NCI-H2171 (cell line): ENCODE measurements around the gene RPS3.

Experiments
- DNase-seq: peaks from one replicate; lab custom pipeline; 2025; lab: John Stamatoyannopoulos, UW

Gene RPS3

DNA sequence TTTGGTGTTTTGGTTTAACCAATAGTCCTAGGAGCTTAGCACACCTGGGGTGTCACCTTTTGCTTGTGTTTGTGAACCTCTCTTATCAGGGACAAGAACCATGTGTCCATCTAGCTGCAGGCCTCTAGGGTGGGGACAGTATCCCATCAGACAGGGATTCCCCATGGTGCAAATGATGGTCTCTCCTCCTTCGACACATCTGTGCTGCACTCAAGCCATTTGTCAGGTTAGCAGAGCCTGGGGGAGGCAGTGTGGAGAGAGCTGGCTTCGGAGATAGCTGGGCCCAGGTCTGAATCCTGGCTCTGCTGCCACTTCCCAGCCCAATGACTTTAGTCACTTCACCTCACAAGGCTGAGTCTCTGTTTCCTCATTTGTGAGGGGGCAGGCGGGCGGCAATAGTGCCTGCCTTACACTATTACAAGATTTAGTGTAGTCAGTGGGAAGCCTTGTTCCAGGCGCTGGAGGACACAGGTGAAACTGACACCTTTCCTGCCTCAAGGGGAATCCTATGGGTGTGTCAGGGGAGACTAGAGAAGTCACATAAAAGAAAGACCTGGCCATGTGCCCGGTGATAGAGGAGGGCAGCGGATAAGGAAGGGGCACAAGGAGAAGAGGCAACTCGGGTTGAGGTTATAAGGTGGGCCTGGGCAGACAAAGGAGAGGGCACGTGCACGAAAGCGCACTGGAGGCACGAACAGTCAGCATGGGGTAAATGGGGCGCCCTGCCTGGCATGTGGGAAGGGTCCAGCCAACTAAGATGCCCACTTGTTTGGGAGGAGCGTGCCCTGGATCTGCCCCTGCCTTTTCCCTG lies 21.1 kb downstream of the RPS3 start:
- DNase-seq = no peak

DNA sequence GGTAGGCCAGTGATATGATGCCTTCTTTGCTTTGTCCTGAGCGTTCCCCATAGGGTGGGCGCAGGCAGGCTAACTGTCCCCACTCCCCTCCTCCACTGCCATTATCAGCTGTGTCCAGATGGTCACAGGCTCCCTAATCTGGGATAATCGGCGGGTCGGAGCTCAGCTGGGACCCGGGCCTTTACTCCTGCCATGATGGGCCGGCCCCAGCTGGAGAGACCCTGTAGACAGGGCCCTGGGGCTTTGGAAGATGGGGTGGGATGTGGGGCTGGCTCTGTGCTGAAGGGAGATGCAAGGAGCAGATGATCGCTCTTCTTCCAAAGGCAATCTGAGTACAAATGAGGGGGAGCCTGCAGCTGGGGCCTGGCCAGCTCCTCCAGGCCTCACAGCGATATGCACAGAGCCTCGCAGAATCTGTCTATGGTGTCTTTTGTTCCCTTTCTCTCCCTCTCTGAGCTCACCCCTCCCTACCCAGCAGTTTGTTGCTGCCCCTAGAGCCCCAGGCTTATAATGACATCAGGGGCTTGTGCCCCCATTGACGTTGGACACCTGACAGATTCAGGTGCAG lies 21.8 kb downstream of the RPS3 start:
- DNase-seq = no peak

DNA sequence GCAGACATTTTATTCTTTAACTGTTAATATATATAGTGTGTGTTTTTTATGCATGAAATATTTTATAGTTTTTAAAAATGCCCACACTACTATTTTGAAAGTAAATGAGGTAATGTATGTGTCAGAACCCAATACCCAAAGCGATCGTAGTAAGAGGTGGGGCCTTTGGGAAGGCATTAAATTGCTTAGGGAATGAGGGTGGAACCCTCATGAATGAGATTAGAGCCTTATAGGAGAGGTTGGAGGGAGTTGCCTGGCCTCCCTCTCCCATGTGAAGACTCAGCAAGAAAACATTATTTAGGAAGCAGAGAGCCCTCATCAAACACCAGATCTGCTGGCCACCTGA lies 22.6 kb downstream of the RPS3 start:
- DNase-seq = no peak

DNA sequence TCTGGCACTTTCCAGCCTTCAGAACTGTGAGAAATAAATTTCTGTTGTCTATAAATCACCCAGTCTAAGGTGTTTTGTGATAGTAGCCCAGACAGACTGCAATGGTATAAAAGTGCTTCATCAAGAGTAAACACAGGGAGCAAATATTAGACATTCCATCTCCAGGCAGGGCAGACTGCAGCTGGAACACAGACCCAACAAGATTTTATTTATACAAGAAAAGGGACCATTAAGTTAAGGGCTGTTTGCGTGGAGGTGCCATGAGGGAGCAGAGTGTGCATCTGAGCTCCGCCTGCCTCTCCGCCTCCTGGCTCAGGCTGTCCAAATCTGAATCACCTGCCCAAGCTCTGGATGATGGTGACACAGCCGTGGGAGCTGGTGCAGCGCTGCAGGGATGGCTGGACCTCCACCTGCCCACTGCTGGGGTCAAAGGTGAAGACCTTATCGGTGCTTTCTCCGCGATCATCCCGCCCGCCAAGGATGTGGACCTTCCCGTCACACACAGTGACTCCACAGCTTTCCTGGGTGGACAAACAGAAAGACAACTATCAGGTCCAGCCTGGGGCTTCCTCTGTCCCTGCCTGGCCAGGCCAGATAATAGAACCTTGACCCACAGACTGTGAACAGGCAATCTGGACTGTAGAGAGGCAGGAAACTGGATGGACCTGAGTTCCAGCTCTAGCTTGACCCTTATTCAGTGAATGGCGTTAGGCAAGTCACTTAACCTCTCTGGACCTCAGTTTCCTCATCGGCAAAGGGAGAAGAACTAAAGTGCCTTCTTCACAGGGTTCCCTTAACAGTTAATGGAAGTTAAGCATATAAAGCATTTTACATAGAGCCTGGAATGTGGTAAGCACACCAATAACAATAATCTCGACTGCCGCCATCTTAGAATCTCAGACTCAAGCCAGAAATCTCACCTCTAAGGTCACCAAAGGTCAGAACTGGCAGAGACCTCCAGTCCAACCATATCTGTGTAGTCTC lies 23.2 kb downstream of the RPS3 start:
- no peak for DNase-seq

DNA sequence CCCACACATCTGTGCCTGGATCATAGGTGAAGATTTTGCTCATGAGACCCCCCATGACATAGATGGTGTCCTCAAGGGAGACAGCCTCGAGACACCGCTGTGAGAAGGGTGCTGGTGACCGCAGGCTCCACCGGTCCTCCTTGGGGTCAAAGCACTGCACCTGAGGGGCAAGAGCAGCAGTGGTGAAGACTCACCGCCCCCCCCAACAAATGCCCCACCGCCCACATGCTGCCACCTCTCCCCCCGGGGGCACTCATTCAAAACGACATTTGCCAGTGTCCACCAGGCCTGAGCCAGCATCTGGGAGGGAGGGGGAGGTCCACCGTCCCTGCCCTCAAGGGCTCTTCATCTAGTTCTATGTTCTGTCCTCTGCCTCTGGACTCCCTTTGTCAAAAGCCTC lies 24.4 kb downstream of the RPS3 start:
- no peak for DNase-seq

DNA sequence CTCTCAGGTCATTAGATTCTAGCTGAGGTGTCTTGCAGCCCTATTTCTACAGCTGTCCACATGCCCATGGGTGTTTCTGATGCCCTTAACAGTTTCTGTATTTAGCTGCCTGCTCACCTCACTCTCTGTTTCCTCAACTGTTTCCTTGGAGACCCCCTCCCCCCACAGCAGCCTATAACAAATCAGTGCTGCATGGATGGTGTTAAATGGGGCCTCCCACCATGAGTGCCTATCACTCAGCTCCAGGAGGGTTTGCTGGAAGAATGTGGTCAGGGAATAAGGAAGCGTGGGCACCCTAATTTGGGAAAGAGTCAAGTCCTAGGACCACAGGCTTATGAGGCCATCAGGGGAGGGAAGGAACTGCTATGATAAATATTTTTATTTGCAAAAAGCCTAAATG lies 25.1 kb downstream of the RPS3 start:
- DNase-seq = no peak

DNA sequence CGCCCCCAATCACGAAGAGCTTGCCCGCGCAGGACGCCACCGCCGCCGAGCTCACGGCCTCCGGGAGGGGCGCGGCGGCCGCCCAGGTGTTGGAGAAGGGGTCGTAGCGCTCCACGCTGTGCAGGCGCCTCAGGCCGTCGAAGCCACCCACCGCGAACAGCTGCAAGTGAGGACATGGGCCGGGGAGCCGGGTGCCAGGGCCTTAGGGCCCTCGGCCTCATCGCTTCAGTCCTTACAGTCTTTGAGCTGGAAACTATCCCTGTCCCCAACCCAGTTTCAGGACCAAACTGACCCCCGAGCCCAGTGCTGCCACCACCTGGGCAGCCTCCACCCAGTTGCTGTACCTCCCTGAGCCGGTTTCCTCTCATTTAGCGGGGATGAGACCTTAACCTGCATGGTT lies 26.1 kb downstream of the RPS3 start:
- DNase-seq = no peak

DNA sequence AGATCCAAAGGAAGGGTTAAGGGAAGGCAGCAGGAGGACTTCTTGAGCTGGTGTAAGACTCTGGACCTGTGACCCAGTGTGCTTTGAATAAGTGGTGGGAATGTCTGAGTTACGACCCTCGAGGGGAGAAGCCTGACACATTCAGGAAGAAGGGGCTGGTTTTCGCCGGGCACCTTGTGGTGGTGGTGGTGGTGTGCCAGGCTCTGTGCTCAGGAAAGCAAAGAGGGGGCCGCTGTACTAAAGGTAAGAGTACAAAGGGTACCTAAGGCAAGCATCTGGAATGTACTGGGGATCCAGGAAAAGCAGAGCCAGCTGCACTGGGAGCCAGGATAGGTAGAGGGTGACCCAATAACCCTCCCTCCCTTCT lies 27.4 kb downstream of the RPS3 start:
- no peak for DNase-seq

DNA sequence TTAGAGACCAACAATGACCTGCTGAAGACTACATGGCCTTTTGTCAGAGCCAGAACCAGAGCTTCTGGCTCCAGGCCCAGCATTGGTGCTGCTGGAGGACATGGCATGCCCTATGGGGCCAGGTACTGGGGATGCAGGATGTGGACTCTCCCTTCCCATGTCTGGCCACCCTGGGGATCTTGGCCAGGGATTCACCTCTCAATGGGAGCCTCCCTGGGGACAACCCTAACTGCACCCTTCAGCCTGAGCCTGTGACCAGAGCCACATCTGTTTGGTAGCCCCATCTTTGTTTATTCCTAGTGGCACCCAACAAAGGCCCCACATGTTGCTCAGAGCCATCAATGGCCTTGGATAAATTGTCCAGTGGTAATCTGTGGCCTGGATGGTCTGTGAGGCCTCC lies 27.9 kb downstream of the RPS3 start:
- no peak for DNase-seq

DNA sequence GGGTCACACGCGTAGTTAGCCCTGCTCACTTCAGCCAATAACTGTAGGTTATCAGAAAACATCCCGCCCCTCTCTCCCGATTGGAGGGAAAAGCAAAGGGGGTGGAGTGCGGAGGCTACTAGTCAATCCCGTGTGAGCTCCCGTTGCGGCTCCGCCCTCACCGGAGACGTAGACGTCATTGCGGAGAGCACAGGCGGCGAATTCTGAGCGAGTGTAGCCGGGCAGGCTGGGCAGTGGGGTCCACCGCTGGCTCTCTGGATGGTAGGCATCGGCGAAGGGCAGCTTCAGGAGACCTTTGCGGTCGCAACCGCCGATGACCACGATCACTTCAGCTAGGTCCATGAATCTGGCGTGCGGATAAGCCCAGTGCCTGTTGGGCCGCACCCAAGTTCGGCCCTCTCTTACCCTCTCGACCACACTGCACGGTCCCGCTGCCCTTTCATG lies 29.0 kb downstream of the RPS3 start:
- no peak for DNase-seq

DNA sequence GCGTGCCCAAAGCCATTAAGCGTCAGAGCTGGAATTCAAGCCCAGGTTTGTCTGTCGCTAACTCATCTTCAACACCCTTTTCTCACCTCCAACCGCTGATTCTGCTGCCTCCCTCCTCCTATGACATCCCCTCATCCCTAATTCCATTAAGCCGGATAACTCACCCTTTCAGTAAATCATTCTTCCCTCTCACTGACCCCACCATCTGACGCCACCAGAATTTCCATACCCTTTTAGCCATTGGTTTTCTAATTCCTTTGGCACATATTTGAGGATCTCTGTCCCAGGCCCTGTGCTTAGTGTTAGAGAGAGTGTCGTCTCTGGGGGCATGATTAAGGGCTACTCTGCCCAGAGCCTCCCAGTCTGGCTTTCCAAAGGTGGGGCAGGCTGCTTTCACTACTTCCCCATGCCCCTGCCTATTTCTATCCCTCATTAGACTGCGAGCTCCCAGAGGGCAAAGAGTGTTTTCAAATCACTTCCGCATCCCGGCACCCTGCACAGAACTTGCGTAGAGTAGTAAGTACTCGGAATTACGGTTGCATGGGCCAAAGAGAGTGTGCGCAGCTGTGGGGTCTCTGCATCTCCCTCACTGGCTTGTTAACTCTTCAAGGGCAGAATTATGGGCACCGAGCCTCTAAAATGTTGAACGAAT lies 29.8 kb downstream of the RPS3 start:
- no peak for DNase-seq

DNA sequence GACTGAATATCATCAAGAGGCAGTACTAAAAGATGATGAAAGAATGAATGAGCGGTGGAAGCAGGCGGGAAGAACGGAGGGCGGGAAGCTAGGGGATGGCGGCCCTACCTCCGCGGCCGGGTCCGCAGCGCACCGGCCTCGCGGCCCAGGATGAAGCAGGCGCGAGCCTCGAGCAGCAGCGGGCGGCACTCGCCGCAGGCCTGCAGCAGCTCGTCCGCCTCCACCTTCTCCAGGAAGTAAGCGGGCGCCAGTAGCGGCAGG lies 30.3 kb downstream of the RPS3 start:
- no peak for DNase-seq

DNA sequence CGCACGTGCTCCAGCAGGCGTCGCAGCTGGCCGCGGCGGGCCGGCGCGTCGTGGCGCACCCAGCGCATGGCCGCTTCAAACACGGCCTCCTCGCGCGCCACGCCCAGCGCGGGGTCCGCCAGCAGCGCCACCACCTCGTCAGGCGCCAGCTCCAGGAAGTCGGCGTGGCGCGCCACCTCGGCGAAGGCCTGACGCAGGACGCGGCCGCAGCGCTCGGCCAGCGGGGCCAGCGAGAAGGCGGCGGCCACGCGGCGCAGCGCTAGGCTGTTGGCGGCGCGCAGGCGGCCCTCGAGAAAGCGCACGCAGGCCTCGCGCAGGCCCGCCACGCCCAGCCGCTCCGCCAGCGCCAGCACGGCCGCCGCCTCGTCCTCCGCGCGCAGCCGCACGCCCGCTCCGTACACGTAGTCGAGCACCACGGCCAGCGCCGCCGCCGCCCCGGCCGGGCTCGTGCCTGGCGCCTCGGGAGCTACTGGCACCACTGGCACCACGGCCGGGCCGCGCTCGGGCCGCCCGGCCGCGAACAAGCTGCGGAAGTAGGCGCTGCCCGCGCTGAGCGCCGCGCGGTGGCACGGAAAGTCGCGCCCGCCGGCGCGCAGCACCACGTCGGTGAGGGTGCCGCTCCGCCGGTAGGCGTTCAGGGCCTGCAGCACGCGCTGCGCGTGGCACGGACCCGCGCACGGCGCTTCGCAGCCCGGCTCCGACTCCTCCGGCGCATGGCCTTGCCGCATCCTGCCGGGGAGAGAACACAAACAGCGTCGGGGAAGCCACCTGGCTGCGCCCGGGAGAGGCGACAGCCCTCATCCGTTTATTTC lies 30.8 kb downstream of the RPS3 start:
- peak; percentile 37 for DNase-seq

DNA sequence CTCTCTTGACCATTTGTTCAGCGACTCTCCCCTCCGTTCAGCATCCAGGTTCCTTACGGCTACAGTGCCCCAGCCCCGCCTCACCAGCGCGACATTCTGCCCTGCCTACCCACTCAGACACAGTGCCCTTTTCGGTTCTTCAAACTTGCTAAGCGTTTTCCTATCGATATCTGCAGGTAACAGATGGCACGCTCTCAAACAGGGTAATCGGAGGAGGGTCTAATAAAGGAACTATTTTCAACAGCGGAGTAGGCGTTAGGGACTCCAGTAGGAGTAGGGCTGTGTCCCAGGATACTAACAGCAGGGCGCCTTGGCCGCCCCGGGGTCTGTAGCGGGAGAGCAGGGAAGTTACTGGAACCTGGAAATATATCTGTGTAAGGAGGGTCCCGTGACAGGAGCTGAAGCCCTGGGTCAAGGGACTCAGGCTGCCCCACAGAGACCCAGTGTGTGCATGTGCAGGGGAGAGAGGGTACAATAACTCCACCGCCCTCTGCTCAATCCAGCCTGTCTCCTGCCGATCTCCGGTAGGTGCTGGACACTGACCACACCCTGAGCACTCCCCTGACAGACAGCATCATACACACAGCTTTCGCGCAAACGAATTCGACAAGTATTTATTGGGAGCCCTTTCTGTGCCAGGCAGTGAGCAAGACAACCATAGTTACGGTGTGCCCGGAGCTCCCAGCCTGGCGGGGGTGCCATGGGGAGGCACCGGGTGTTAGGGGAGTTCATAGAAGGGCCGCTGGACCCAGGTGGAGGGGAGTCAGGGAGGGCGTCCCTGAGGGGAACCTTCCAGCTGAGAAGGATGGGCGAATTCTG lies 31.6 kb downstream of the RPS3 start:
- peak; percentile 34 for DNase-seq

DNA sequence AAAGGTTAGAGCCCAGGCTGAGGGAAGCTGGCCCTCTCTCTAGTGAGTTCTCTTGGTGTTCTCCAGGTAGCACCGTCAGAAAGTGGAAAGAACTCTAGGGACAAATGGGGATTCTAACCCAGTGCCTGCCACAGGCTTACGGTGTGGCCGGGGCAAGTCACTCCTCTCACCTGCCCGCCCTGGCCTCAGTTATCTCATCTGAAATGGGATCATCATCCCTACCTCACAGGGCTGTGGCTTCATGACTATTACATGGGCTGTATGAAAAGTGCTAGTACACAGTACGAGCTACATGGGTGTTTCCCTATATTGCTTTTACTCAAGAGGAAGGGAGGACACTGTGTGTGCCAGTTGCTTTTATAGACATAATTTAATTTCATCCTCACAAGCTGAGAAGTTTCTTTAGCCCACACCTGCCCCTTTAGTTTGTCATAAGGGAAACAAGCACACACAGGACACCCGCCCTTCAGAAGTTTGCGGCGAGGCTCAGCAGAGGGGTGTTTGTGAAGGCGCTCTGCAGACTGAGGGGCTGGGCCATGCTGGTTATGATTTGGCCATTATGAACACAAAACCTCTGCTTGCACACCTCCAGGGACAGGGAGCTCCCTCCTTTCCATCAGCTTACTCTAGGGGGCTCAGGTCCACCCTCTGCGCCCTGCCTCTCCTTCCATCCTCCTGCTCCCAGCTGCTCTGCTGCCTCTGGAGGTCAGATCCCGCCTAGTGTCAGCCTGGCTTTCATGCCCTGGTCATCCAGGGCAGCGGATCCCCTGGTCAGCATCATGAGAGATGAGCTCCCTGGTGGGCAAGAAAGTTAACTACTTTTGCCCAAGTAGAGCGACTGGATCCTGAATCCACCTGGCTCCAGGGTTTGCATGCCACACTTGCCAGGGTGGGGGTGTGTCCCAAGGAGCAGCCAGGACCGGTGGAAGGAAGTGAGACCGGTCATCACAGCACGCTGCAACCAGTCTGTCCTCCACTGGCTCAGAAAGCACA lies 32.5 kb downstream of the RPS3 start:
- no peak for DNase-seq

DNA sequence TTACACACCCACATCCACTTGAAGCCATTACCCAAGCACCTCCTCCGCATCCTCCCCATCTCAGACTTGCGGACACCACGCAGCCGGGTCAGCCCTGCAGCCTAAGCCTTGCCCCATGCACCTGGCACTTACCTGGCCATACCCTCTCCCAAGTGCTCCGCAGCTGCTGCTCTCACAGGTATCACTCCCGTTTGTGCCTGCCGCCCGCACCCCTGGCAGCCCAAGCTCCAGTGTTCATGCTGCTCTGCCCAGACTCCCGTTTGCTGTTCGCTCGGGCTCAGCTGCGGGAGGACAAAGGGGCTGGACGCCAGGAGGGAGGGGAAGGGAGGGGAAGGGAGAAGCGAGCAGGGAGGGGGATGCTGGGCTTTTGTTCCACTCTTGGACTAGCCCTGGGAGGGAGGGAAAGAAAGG lies 33.6 kb downstream of the RPS3 start, which contains the start of gene KLHL35:
KLHL35 (minus strand) TSS at position 293 of the 411 bp plus-strand sequence. CDS start 2,574 bp downstream, outside the sequence.
- no peak for DNase-seq

DNA sequence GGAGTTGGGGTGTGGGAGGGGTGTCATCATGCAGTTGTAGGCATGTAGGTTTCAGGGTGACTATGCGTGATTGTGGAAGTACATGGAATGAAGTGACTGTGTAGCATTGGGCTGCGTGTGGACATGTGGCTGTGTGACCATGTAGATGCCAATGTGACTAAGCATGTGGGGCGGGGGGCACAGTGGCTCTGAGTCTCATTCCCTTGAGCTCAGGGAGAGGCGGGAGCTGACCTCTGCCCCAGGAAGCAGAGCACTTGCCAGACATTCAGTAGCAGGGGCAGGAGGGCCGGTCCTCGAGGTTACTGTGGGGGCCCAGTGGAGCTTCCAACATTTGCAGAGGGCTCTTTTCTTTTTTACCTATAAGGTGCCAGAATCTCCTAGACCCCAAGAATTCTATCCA lies 34.1 kb downstream of the RPS3 start:
- no peak for DNase-seq

DNA sequence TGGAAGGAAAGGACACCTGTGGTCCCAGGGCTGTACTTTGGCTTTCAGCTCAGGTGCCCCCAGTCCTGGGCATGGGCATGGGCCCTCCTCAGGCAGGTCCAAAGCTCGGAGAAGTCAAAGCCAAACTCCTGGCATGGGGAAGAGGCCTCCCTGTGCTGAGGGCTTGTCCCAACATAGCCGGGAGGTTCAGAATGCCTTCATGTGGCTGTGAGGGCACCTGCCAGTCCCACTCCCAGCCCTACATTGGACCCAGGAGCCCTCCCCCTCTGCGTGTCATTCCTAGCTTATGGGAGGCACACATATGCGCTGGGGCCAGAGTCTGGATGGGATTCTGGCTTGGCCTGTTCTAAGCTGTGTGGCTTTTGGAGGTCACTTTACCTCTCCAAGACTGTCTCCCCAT lies 34.7 kb downstream of the RPS3 start:
- DNase-seq = no peak

DNA sequence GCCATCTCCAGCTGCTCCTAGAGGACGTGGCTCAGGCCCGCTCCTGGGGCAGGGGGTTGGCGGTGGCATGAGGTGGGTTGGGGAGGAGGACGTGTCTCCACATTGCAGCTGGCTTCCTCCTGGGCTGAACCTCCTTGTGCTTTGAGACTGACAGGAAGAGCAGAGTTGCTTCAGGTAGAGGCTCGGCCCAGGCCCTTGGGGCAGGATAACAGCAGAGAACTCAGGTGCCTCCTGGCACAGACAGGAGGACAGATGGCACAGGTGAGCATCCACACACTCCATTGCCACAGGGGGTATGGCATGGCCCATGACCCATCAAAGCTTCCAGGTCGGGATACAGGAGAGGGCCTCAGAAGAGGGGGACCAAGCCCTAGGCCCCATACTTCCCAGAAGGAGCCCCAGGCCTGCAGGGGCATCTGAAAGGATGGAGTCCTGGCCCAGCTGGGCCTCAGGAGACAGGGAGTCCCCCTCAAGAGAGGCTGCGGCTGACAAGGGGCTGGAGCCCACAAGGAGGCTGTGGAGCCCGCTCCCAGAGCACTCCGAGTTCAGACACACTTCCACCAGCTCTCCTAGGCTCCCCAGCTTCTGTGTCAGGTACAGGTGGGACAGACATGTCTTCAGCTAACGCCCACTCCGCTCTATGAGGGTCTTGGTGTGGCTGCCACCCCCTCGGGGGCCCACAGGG lies 35.7 kb downstream of the RPS3 start:
- DNase-seq = no peak
